NCI-H187 (cell line): ENCODE measurements around the gene MAP4.
"Not testable (repeated sequence)": the region's sequence is repeated elsewhere in the genome, so short reads cannot be mapped to it uniquely, and the experiment has no call there.

ENCODE experiments used
- DNase-seq, 2 experiments: peaks; one replicate each; lab custom pipeline; 2025; lab: John Stamatoyannopoulos, UW

The MAP4 gene

DNA sequence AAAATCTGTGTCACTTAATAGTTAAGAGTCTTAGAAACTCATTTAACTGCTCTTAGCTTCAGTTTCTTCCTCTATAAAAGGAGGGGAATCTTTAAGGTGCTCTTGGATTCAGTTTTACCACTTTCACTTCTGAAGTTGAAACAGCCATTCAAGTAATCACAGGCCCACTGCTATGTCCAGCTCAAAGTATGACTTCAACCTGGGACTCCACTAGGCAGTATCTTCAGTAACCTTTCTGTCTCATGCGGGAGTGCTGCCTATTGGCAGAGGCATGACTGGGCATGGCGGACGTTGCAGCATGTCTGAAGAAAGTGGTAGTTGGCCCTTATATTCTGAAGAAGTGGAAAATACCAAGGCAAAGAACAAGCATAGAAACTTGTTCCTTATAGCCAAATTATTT is 121.0 kb downstream of the MAP4 start:
- DNase-seq: no peak

GRCh38 chr3:47892286-47893040 is 123.8 kb downstream of the MAP4 start:
- no peak for DNase-seq

DNA sequence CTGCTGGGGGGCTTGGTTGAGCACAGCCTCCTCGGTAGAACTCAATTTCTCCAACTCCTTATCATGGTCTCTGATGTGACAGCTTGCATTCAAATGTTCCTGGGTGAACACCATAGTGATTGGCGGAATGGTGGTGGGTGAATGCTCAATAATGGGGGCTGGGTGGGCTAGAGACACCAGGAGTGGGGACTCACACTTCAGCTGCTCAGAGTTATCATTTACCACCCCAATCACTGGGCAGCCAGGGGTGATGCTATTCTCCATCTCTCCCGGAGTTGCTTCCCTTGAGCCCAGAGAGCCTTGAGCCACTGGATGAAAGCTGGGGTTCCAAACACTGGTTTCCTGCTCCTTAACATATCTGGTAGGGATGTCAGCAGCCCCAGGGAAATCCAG is 124.6 kb downstream of the MAP4 start:
- no peak for DNase-seq

DNA sequence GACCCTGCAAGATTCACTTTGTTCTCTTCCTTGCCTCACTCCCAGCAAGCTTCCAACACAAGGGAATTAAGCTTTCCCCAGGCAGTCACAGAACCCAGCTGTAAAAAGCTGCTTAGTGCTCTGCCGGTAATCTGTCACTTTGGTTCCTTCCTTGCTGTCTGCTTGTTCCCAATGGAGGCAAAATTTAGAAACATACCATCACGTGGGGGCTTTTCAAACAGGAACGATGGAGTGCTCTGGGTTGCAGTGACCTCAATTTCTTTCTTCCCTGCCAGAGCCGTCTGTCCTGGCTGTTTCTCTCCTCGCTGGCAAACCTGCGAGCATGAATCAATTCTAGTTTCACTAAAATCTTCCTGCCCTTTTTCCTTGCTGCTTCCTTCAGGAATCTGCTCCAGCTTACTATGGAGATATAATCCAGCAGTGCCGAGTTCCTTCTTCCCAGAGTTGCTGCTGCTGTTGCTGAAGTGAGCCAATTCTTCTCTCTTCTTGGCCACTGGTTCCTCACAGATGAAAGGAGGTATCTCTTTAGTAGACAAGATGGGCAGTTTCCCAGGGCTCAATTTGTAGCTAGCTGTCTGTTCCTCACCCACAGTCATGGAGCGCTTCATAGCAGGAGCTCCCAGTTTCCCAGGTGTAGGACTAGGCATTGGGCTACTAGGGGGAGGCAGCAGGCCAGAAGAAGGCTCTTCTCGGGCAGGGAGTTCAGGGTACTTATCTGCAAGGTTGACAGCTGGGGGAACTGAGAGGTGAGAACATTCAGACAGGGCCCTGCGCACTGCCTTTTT is 125.2 kb downstream of the MAP4 start:
- no peak for DNase-seq

GRCh38 chr3:47890126-47890827 is 125.9 kb downstream of the MAP4 start:
- no peak for DNase-seq

GRCh38 chr3:47888986-47889757 is 127.0 kb downstream of the MAP4 start:
- no peak for DNase-seq

GRCh38 chr3:47887991-47888390 is 128.2 kb downstream of the MAP4 start:
- not testable (repeated sequence) for DNase-seq

DNA sequence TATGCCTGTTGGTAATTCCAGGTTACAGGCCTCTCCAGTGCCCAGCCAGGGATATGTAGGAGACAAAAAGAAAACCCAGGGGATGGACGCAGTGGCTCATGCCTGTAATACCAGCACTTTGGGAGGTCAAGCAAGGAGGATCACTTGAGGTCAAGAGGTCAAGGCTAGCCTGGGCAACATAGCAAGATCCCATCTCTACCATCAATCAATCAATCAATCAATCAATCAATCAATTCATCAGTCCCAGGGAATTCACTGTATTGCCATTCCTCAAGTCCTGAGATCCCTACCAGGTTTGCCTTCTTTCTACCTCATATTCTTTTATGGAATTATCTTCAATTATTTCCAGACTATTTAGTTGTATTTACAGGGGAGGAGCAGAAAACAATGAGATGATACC is 131.0 kb downstream of the MAP4 start:
- DNase-seq: no peak

DNA sequence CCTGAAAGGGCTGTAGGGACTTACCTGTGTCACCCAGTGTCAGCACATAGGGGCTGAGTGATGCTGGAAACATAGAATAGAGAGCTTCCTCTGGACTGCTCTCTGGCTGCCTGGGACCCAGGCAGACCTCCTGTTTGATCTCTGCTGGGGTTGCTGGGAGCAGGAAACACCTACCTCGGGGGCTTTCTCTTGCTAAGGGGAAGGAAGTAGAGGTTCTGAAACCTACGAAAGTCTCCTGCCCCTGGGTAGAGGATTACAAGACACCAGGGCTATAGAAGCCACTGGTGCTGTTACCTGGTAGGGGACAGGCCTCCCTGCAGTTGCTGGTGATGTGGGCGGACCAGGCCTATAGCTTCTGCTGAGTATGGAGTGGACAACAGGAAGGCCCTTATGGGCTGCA is 131.6 kb downstream of the MAP4 start:
- no peak for DNase-seq

DNA sequence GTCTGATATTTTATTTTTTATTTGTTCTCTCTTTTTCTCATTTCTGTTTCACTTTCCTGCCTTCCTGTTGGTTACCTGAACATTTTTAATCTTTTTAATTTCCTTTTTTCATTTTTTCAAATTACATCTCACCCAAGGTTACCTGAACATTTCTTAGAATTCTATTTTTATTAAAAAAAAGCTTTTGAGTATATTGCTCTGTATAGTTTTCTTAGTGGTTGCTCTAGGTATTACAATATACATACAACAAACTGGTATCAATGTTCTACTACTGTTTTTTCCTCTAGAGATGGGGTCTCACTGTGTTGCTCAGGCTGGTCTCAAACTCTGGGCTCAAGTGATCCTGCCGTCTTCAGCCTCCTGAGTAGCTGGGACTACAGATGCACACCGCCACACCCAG is 133.9 kb downstream of the MAP4 start:
- DNase-seq: no peak

GRCh38 chr3:47877719-47878118 is 138.5 kb downstream of the MAP4 start:
- DNase-seq: no peak

DNA sequence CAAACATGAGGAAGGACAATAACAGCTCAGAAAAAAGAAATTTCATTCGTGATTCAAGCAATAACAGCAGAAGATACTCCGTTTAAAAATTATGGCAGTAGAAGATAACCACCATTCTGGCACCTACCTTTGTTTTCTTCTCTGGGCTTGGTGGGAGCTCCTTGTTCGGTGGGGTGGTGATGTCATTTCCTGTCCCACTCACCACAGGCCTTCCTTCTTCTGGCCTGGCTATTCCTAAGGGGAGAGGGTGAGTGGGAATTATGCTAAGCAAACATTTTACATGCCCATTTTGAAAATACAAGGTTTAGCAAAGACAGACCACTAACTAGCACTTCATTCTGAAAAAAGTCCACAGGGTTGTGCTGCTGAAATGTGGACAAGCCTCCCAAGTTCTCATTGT is 138.9 kb downstream of the MAP4 start:
- no peak for DNase-seq

DNA sequence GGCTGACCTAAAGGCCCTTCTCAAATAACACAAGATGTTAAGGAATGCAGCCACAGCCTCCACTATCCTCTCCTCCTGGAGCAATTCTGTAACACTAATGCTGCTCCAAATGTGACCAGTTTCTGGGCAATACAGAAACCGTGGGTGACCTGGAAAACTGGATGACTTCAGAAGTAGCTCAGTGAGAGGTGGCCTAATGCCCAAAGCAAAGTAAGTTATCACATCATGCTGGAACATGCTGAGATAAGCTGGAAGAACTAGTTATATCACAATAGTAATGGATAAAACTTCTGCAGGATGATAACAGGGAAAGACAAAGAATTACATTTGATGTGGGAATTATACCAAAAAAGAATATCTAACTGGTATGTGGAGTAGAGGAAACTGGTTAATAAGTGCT is 141.3 kb downstream of the MAP4 start:
- no peak for DNase-seq

DNA sequence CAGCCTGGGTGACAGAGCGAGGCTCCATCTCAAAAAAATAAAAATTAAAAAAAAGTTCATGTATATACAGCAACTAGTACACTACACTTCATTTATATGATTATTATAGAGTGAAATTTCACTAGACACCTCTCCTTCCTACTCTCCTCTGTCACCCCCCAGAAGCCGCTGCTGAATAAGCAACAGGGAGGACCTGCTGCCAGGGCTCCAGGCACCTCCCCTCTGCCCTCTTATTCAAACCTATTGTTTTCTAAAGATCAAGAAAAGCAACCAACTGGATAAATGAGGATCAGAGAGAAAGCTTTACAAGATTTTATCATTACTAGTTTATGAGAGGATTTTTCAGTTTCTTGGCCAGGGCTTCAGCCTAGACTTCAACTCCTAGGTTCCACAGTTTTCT is 141.8 kb downstream of the MAP4 start:
- DNase-seq: no peak

- no peak for DNase-seq
Observed at GRCh38 chr3:47872916-47873315, 143.3 kb downstream of the MAP4 start.

- no peak for DNase-seq
Observed at GRCh38 chr3:47871389-47871788, 144.8 kb downstream of the MAP4 start.

DNA sequence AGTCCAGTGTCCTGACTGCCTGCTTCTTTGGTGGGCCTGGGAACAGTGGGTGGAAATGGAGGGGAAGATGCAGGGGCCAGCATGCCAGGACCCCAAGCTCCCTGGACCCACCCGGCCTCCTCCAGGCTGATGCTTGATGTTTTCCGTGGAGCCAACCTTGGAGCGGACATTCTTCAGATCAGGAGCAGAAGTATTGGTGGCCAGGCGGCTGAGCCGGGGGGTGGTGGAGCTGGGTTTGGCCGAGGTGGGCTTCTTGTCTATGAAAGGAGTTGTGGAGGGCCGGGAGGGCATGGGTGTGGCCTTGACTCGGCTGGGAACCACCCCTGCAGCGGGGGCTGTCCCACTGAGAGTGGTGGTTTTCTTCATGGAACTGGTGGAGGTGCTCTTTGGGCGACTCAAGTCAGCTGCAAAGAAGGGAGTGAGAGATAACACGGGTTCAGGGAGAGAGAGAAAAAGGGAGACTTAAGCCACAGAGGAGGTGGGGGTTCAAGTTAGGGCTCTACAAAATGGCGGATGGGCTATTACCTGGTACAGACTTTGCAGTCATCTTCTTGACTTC is 145.4 kb downstream of the MAP4 start:
- DNase-seq: no peak

DNA sequence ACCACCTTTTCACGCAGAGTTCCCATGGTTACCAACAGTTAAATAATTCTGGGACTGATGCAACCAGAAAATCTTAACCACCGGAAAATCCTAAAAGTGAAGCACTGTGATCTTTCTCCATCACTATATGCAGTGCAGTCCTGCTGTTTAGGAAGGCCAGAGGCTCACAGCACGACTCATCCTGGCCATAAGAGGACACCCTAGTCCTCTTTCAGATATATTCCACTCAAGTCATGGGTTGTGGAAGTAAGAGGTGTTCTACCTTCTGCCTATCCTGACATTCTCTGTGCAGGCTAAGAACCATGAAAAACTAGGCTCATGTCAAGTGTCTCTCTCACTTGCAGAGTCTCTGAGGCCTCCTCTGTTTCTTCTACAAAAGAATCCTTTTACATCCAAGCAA is 146.1 kb downstream of the MAP4 start:
- DNase-seq: no peak

GRCh38 chr3:47868306-47868705 is 147.9 kb downstream of the MAP4 start:
- no peak for DNase-seq

- DNase-seq: no peak
Observed at GRCh38 chr3:47867451-47868044, 148.7 kb downstream of the MAP4 start.

- no peak for DNase-seq
Observed at GRCh38 chr3:47865192-47865591, 151.0 kb downstream of the MAP4 start.
